ENCODE data around the gene ZNF740.

The ZNF740 gene

DNA sequence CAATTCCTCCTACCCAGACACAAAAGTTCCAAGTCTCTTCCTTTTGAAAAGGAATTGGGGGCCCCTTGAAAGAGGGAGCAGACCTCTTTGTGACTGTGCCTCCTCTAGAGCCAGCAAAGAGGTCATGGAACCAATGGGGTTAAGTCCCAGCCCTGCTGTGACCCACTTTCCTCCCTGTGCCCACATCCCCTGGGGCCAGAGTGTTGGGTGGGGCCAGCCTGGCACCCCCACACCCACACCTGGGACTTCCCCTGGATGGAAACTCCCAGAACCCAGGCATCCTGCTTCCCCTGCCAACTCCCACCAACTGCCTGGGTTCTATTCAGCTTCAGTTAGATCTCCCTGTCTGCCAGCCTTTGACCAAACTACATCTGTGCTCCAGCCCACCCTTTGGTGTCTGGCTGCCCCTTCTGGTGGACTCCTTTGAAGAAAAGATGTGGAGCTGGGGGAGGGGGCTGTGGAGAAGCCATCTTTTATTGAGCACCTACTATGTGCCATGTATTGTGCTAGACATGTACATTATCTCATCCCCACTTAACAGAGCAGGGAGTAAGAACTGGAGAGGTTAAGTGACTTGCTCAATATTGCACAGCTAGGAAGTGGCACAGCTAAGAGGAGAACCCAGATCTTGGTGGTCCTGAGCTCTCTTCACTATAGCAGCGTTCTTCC lies 56.1 kb downstream of the ZNF740 start:
- no peak for TF ChIP-seq ZFX (IDR thresholded peaks at IDR 0.05)
- H3K27ac ChIP-seq: no peak overlapping the region

DNA sequence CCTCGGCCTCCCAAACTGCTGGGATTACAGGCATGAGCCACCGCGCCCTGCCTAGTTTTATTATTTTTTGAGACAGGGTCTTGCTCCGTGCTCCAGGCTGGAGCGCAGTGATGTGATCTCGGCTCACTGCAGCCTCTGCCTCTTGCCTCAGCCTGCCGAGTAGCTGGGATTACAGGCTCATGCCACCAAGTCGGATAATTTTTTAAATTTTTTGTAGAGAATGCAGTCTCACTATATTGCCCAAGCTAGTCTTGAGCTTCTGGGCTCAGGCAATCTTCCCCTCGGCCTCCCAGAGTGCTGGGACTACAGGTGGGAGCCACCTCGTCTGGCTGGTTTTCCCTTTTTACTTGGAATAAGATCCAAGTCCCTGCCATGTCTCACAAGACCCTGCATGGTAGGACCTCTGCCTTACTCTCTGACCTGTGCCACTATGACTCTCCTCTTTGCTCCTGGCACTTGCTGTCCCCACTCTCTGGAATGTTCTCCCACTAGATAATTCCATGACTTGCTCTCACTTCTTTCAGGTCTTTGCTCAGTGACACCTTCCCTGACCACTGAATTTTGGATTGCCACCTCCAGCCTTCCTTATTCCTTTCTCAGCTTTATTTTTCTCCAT lies 59.2 kb downstream of the ZNF740 start:
- no peak for TF ChIP-seq ZFX (IDR thresholded peaks at IDR 0.05)
- TF ChIP-seq, protein P1, sequence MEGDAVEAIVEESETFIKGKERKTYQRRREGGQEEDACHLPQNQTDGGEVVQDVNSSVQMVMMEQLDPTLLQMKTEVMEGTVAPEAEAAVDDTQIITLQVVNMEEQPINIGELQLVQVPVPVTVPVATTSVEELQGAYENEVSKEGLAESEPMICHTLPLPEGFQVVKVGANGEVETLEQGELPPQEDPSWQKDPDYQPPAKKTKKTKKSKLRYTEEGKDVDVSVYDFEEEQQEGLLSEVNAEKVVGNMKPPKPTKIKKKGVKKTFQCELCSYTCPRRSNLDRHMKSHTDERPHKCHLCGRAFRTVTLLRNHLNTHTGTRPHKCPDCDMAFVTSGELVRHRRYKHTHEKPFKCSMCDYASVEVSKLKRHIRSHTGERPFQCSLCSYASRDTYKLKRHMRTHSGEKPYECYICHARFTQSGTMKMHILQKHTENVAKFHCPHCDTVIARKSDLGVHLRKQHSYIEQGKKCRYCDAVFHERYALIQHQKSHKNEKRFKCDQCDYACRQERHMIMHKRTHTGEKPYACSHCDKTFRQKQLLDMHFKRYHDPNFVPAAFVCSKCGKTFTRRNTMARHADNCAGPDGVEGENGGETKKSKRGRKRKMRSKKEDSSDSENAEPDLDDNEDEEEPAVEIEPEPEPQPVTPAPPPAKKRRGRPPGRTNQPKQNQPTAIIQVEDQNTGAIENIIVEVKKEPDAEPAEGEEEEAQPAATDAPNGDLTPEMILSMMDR (conservative IDR thresholded peaks at IDR 0.05): no peak

DNA sequence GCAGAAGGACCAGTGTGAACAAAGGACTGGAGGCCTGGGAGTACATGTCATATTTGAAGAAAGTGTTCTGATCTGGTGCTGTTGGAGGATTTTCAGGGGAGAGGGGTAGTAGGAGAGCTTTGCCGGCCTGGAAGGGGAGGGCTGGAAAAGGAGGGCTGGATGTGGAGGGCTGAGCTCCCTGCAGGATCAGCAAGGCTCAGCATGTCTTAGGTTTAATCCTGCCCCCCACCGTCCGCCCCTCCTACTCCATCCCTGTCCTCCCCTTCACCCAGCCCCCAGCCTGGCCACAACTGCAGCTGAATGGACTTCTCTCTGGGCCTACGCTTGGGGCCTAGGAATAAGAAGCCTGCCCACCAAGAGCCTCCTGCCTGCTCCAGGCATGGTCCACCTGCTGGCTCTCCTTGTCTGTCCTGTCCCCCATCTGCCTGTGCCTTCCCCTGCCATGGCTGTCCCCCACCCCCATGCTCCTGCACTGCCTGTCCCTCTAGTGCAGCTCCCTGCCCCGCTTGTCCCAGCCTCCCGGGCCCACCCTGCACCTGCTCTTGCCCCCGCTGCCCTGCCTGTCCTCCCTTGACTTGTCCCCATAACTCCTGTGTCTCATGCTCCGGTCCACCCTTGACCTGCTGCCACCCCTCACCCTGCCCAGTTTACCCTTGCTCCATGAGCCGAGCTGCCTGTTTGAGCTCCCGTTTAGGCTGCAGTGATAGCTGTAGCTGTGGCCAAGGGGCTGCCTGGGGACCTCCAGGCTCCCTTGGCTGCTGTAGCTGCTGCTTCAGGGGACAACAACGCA lies 61.3 kb downstream of the ZNF740 start:
- H3K27ac ChIP-seq: no peak overlapping the region
- TF ChIP-seq, protein P1 (conservative IDR thresholded peaks at IDR 0.05): no peak
- TF ChIP-seq ZFX (IDR thresholded peaks at IDR 0.05): no peak

More for the DNA sequence above, 59.2 kb downstream of the ZNF740 start:
- no peak overlapping the region for H3K27ac ChIP-seq

- TF ChIP-seq ZFX (IDR thresholded peaks at IDR 0.05): no peak
- TF ChIP-seq, protein P1 (conservative IDR thresholded peaks at IDR 0.05): no peak
- no peak overlapping the region for H3K27ac ChIP-seq
These were observed 63.8 kb downstream of the ZNF740 start for GRCh38 chr12:53244337-53244736.

Data from C4-2B (cell line).